Heart right ventricle (tissue), 16 donors: ENCODE results near the gene ADAMTS17. TPM values are rescaled to one million over a fixed set of nuclear protein-coding genes. Genes with fewer than 3 reads are reported as not detected.
"Not testable (repeated sequence)": the region's sequence is repeated elsewhere in the genome, so short reads cannot be mapped to it uniquely, and the experiment has no call there.

Experiments
- ATAC-seq, 8 donors: fragments of 200-7000 bp; cut with Tn5 transposase; one replicate each; pipeline ENCODE4 v1.9.1; 2020; ENCODE audit warnings: mild to moderate bottlenecking in 8 of 8, moderate library complexity in 8 of 8, moderate number of reproducible peaks in 1 of 8
- DNase-seq, 2 donors: peaks; one replicate each; pipeline ENCODE4 v3.0.0-alpha.2; 2020
- H3K27ac ChIP-seq, 10 donors: fragments of 200-600 bp; sonication (generic) in 2 of 10; one replicate each; pipeline versions ENCODE4 v1.5.0 to v1.8.0; 2020 to 2022; ENCODE audit warnings: mild to moderate bottlenecking in 3 of 10
- H3K27me3 ChIP-seq, 7 donors: fragments of 200-600 bp; one replicate each; pipeline ENCODE4 v1.8.0; 2021 to 2022; ENCODE audit warnings: mild to moderate bottlenecking in 2 of 7
- H3K36me3 ChIP-seq, 9 donors: fragments of 200-600 bp; sonication (generic) in 1 of 9; one replicate each; pipeline versions ENCODE4 v1.5.0 to v1.8.0; 2020 to 2022; ENCODE audit warnings: mild to moderate bottlenecking in 2 of 9
- H3K4me1 ChIP-seq, 9 donors: fragments of 200-600 bp; sonication (generic) in 1 of 9; one replicate each; pipeline versions ENCODE4 v1.5.0 to v1.8.0; 2020 to 2022; ENCODE audit warnings: mild to moderate bottlenecking in 4 of 9
- H3K4me3 ChIP-seq, 10 donors: fragments of 200-600 bp; sonication (generic) in 2 of 10; one replicate each; pipeline versions ENCODE4 v1.5.0 to v1.8.0; 2020 to 2022; ENCODE audit warnings: mild to moderate bottlenecking in 7 of 10, moderate library complexity in 2 of 10
- H3K9me3 ChIP-seq, 11 donors: fragments of 200-600 bp in 10 of 11; sonication (generic) in 2 of 11; one replicate each; pipeline versions ENCODE4 v1.5.0 to v1.8.0; 2013 to 2022; ENCODE audit warnings: mild to moderate bottlenecking in 2 of 11, control low read depth in 1 of 11, moderate library complexity in 1 of 11
- CTCF ChIP-seq, 9 donors: fragments of 200-600 bp; sonication (generic) in 2 of 9; IDR thresholded peaks; one replicate each; pipeline versions ENCODE4 v1.5.0 to v1.8.0; 2021 to 2022; ENCODE audit warnings: antibody characterized with exemption in 9 of 9, mild to moderate bottlenecking in 5 of 9, moderate library complexity in 1 of 9
- WGBS, 2 donors: extraction: QIAGEN DNeasy Blood & Tissue Kit; methylation state at CpG; one replicate each; pipeline ENCODE4 v1.1.7; 2013; ENCODE audit warnings: inconsistent platforms in 1 of 2; 5-methylcytosine and 5-hydroxymethylcytosine counted together
- intact Hi-C, 10 donors: fragments of 100-400 bp; cut with DNase I; formaldehyde crosslinking; loops; one replicate each; pipeline versions ENCODE4 v1.11.1 to v1.14.2; 2022
- polyA plus RNA-seq, 2 donors: library from polyadenylated mRNA; stranded (reverse); fragments of 200-250 nt; gene quantifications; one replicate each; pipeline ENCODE4 v1.2.3, GENCODE V29; 2013
- total RNA-seq, 10 donors: library from RNA; stranded (reverse); fragmentation: NEBNext Ultra II Directional in 3 of 10; extraction: Animal tissue kit (Norgen Biotek cat#: 25700) in 3 of 10; gene quantifications; one replicate each; pipeline versions ENCODE4 v1.2.1 to v1.2.4, GENCODE V29; 2021 to 2023
- donor health status: Arrhythmogenic right ventricular cardiomyopathy.
- donor health status: ischemic (EF 13 %, LVEDD 7.1; RV severe dilation, severe dysfunction).
- donor health status: healthy with polysubstance abuse.
- donor health status: DM: no; HTN: yes; CAD: no.
- donor health status: DM: no; HTN: no; CAD: no.
- donor health status: ischemic (EF 25% LVEDD 6.9; RV normal size, moderate dysfunction).
- donor health status: ischemic (EF 25% LVEDD 5.7; RV mildly dilated, moderate dysfunction).
- donor health status: healthy.
- donor health status: DM: yes; HTN: yes; CAD: no.
- donor health status: Ischemic cardiomyopathy.
- donor health status: ischemic (EF 35%, LVEDD 5.7; RV mildly dilated, moderate dysfunction).
- donor health status: nonischemic (EF 11% LVEDD 7.7; RV severe dilation, severe dysfunction).
- donor health status: DM: yes; HTN: yes; CAD: no.
- donor health status: PGD.
- donor health status: ischemic (EF 29% LVEDD 5.4; RV normal size, mild dysfunction).
- donor health status: nonischemic (EF 23%, LVEDD 6.1; RV moderate dilation, normal function).

ADAMTS17 gene
- total and polyA plus RNA-seq, 12 donors = 0.47 to 5.0 (median 1.2) TPM

DNA sequence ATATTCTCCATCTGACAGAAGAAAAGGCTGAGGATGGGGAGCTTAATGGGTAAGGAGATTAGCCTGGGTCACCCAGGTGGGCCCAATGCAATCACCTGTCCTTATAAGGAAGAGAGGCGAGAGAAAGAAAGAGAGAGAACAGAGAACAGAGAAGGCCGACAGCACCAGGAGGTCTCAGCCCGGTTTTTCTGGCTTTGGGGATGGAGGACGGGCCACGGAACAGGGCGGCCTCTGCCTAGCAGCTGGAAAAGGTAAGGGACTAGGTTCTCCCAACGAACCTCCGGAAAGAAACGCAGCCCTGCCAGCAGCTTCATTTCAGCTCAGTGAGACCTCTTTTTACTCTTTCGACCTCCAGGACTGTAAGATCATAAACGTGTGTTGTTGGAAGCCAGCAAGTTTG lies 412.5 kb downstream of the ADAMTS17 start:
- no peak overlapping the region for H3K27ac ChIP-seq
- peaks cover 2 to 15% (median 10%) of the 10 kb centered on the region in 9 donors for H3K4me1 ChIP-seq
- no peaks in the 10 kb centered on the region for H3K9me3 ChIP-seq
- WGBS, 2 donors = 86 to 91% methylated on average over 11 of the region's 11 CpGs
- DNase-seq = no peak
- peaks cover 0 to 7% (median 0%) of the 10 kb centered on the region in 7 donors for H3K27me3 ChIP-seq
- no peak for ATAC-seq
- TF ChIP-seq CTCF (IDR thresholded peaks at IDR 0.05) = no peak
- H3K36me3 ChIP-seq = no peaks in the 10 kb centered on the region
- intact Hi-C loops = loop anchor here in 5 of 10 donors (2.0 to 10.0 kb wide), 7 partner anchors 114 to 676 kb away; partner anchors contain the start of genes ADAMTS17 (in 1 of the 5), ASB7 (in 1 of the 5) and LINS1 (in 1 of the 5)
- H3K4me3 ChIP-seq = no peak overlapping the region

DNA sequence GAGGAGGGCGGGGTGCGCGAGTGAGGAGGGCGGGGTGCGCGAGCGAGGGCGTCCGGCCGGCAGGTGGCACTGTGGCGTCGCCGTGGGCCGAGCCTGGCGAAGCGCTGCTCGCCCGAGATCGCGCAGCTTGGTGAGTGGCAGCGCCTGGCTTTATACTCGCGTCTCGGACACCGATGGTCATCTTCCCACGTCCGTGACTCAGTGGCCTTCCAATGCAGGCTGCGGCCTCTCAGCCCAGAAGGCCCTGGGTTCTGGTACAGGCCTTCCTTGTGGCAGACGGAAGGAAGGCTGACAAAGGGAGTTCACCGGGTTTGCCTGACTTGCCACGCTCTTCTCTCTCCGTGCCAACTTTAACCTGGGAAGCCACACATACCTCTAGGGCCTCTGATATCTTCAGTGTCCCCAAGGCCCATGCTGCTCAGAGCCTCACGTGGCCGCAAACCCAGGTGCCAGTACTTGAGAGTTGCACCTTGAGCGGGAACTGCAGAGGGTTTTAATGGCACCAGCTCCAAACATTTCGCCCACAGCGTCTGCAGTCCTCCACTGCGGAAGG lies 413.3 kb downstream of the ADAMTS17 start:
- WGBS, 2 donors = 5 to 10% methylated on average over 31 to 37 of the region's 38 CpGs
- Histone ChIP-seq H3K4me3 (peak overlapping the region in 9 of 10 donors; percentile 21 to 58 (median 48)), H3K9me3 (no peaks in the 10 kb centered on the region), H3K27me3 (no peaks in the 10 kb centered on the region), H3K36me3 (no peaks in the 10 kb centered on the region), H3K4me1 (peaks cover 2 to 15% (median 10%) of the 10 kb centered on the region in 9 donors), H3K27ac (peak overlapping the region in 9 of 10 donors; percentile 31 to 80 (median 68))
- TF ChIP-seq CTCF (IDR thresholded peaks at IDR 0.05) = peak; percentile 65 to 80 (median 72)
- DNase-seq = peak; percentile 81 to 91
- peak; percentile 79 to 96 (median 94) for ATAC-seq
- intact Hi-C loops = loop anchor here in 5 of 10 donors (2.0 to 10.0 kb wide), 7 partner anchors 114 to 676 kb away; partner anchors contain the start of genes ADAMTS17 (in 1 of the 5), ASB7 (in 1 of the 5) and LINS1 (in 1 of the 5)

DNA sequence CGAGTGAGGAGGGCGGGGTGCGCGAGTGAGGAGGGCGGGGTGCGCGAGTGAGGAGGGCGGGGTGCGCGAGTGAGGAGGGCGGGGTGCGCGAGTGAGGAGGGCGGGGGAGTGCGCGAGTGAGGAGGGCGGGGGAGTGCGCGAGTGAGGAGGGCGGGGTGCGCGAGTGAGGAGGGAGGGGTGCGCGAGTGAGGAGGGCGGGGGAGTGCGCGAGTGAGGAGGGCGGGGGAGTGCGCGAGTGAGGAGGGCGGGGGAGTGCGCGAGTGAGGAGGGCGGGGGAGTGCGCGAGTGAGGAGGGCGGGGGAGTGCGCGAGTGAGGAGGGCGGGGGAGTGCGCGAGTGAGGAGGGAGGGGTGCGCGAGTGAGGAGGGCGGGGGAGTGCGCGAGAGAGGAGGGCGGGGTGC lies 415.2 kb downstream of the ADAMTS17 start:
- Histone ChIP-seq H3K4me1 (peaks cover 2 to 15% (median 10%) of the 10 kb centered on the region in 9 donors), H3K4me3 (peak overlapping the region in 5 of 10 donors; percentile 44 to 56 (median 50))
- H3K27me3 ChIP-seq, H3K27ac ChIP-seq, DNase-seq, H3K9me3 ChIP-seq, H3K36me3 ChIP-seq, ATAC-seq: not testable (repeated sequence)
- intact Hi-C loops = loop anchor here in 3 of 10 donors (10.0 kb wide), 3 partner anchors 112 to 678 kb away; partner anchors contain the start of genes ASB7 (in 1 of the 3) and LINS1 (in 1 of the 3)
- no CpG with 5 or more reads among the region's 48 CpGs for WGBS, 2 donors

DNA sequence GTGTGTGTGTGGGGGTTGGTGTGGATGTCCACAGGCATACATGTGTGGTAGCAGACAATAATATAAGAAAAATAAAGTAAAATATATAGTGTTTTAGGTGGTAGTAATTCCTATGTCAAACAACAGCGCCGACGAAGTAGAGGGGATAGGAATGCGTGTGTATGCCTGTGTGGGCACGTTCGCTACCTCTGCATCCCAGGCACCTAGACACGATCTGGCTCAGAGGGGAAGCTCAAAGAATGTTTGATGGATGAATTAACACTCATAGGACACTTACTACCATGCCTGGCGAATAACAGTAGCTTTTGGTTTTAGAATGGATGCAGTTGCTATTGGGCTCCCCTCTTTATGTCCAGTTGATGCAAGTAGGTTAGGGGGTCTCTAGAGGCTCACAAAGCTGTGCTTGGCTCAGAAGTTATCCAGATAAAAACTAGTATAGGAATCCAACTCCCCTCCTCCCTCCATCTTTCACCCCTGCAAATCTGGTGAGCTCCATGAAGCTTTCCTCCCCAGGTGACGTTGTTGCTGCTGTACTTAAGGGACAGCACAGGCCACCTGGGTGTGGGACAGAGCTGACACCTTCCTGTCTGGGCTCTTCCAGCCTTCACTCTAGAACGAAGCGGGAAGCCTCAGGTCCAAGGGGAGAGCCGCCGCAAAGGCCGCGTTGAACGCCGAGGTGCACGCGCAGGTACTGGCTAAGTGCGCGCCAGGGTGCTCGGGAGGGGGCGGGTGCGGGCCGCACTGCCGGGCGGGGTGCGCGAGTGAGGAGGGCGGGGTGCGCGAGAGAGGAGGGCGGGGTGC lies 415.9 kb downstream of the ADAMTS17 start:
- no peak for TF ChIP-seq CTCF (IDR thresholded peaks at IDR 0.05)
- Histone ChIP-seq H3K9me3 (no peaks in the 10 kb centered on the region), H3K36me3 (no peaks in the 10 kb centered on the region), H3K4me1 (peaks cover 2 to 15% (median 10%) of the 10 kb centered on the region in 9 donors), H3K27ac (peak overlapping the region in 7 of 10 donors; percentile 13 to 74 (median 43)), H3K4me3 (peak overlapping the region in 9 of 10 donors; percentile 21 to 56 (median 46)), H3K27me3 (no peaks in the 10 kb centered on the region)
- ATAC-seq (peak; percentile 65 to 83 (median 72)), DNase-seq (peak; percentile 54 to 77)
- 12 to 15% methylated on average over 31 of the region's 33 CpGs for WGBS, 2 donors
- intact Hi-C loops = loop anchor here in 3 of 10 donors (10.0 kb wide), 3 partner anchors 111 to 679 kb away; partner anchors contain the start of genes ASB7 (in 1 of the 3) and LINS1 (in 1 of the 3)
